Measurements from ENCODE around the gene ACOT7. TPM values are rescaled to one million over a fixed set of nuclear protein-coding genes. Genes with fewer than 3 reads are reported as not detected.

ACOT7 gene
- total RNA-seq, 1 experiment from 2014 or later = 165 TPM

- Histone ChIP-seq H3K9ac (ENCODE audit: low read length) (no peak overlapping the region), H3K27me3 (ENCODE audit: low read length) (no peaks in the 10 kb centered on the region), H3K79me2 (ENCODE audit: low read length) (peaks cover 63% of the 10 kb centered on the region), H3K36me3 (ENCODE audit: low read depth, low read length) (no peaks in the 10 kb centered on the region; the same call in 1 of the 2 replicates), H2AFZ (ENCODE audit: low read length) (no peak overlapping the region), H4K20me1 (ENCODE audit: low read length) (no peaks in the 10 kb centered on the region), H3K27ac (ENCODE audit: low read length) (no peak overlapping the region), H3K4me1 (ENCODE audit: insufficient read depth, low read length) (peaks cover under 1% of the 10 kb centered on the region; the same call in 1 of the 2 replicates), H3K9me3 (ENCODE audit: low read length) (no peaks in the 10 kb centered on the region), H3K4me3 (ENCODE audit: low read length) (no peak overlapping the region), H3K4me2 (ENCODE audit: low read length) (no peak overlapping the region), H3K9me2 (replicated peaks; ENCODE audit: low read length) (no peaks in the 10 kb centered on the region), H3F3A (ENCODE audit: low read length, unreplicated experiment) (no peaks in the 10 kb centered on the region)
- BruUV-seq (replicated peaks) = no TSS peak
- TF ChIP-seq EZH2 (IDR thresholded peaks at IDR 0.05; ENCODE audit: low read length, unreplicated experiment) = no peak
- no peak for TF ChIP-seq EZH2phosphoT487 (IDR thresholded peaks at IDR 0.05; ENCODE audit: borderline replicate concordance, low read length)
- TF ChIP-seq, protein P1, sequence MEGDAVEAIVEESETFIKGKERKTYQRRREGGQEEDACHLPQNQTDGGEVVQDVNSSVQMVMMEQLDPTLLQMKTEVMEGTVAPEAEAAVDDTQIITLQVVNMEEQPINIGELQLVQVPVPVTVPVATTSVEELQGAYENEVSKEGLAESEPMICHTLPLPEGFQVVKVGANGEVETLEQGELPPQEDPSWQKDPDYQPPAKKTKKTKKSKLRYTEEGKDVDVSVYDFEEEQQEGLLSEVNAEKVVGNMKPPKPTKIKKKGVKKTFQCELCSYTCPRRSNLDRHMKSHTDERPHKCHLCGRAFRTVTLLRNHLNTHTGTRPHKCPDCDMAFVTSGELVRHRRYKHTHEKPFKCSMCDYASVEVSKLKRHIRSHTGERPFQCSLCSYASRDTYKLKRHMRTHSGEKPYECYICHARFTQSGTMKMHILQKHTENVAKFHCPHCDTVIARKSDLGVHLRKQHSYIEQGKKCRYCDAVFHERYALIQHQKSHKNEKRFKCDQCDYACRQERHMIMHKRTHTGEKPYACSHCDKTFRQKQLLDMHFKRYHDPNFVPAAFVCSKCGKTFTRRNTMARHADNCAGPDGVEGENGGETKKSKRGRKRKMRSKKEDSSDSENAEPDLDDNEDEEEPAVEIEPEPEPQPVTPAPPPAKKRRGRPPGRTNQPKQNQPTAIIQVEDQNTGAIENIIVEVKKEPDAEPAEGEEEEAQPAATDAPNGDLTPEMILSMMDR (conservative IDR thresholded peaks at IDR 0.05; ENCODE audit: low read depth, low read length) = no peak
- ATAC-seq (no peak), DNase-seq (no peak)
- CTCF ChIA-PET = no interaction called here
- POLR2A ChIA-PET (ENCODE audit: unreplicated experiment) = no interaction called here
- intact Hi-C loops (cut with micrococcal nuclease) = no loop called here
Observed at GRCh38 chr1:6359216-6360116, 34.1 kb downstream of the ACOT7 start.

GRCh38 chr1:6358757-6359201 lies 34.8 kb downstream of the ACOT7 start:
- ChIA-PET CTCF (interaction anchor here (0.6 kb wide), 1 partner anchor 114 kb away, joined by 3 read pairs; no protein-coding TSS in a partner anchor), POLR2A (ENCODE audit: unreplicated experiment) (no interaction called here)
- Histone ChIP-seq H3K9ac (ENCODE audit: low read length) (no peak overlapping the region), H2AFZ (ENCODE audit: low read length) (no peak overlapping the region), H3K4me2 (ENCODE audit: low read length) (no peak overlapping the region), H3K79me2 (ENCODE audit: low read length) (peaks cover 70% of the 10 kb centered on the region), H3K9me2 (replicated peaks; ENCODE audit: low read length) (no peaks in the 10 kb centered on the region), H4K20me1 (ENCODE audit: low read length) (no peaks in the 10 kb centered on the region), H3K4me1 (ENCODE audit: insufficient read depth, low read length) (peaks cover 7% of the 10 kb centered on the region), H3K27me3 (ENCODE audit: low read length) (no peaks in the 10 kb centered on the region), H3K4me3 (ENCODE audit: low read length) (no peak overlapping the region), H3K27ac (ENCODE audit: low read length) (no peak overlapping the region), H3K9me3 (ENCODE audit: low read length) (no peaks in the 10 kb centered on the region), H3K36me3 (ENCODE audit: low read depth, low read length) (no peaks in the 10 kb centered on the region; the same call in 1 of the 2 replicates), H3F3A (ENCODE audit: low read length, unreplicated experiment) (no peaks in the 10 kb centered on the region)
- TF ChIP-seq, protein P1 (conservative IDR thresholded peaks at IDR 0.05; ENCODE audit: low read depth, low read length) = no peak
- TF ChIP-seq EZH2phosphoT487 (IDR thresholded peaks at IDR 0.05; ENCODE audit: borderline replicate concordance, low read length) = no peak
- BruUV-seq (replicated peaks) = no TSS peak
- DNase-seq = no peak
- no peak for ATAC-seq
- intact Hi-C loops (cut with micrococcal nuclease) = no loop called here

DNA sequence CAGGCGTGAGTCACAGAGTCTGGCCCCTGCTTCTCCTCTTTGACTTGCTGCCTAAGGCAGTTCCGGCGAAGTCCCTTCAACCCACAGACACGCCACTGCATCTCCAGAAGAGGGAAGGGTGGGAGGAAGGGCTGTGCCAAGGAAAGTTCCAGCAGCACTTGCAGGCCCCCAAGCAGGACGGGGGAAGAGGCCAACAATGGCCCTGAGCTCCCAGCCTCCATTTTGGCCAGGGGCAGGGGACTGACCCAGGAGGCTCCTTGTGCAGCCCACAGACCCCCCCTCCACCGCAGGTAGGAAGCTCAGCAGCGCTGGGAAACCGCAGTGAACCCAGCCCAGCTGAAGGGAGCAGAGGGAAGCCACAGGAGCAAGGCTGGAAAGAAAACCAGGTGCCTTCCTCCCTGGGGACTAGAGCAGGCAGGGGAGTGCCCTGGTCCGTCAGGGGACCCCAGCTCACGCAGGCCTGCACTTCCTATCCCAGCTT lies 35.4 kb downstream of the ACOT7 start:
- TF ChIP-seq EZH2phosphoT487 (IDR thresholded peaks at IDR 0.05; ENCODE audit: borderline replicate concordance, low read length) (no peak), EZH2 (IDR thresholded peaks at IDR 0.05; ENCODE audit: low read length, unreplicated experiment) (no peak)
- TF ChIP-seq, protein P1 (conservative IDR thresholded peaks at IDR 0.05; ENCODE audit: low read depth, low read length) = no peak
- ATAC-seq (no peak), DNase-seq (no peak)
- H3K9me2 ChIP-seq (replicated peaks; ENCODE audit: low read length) = no peaks in the 10 kb centered on the region
- H4K20me1 ChIP-seq (ENCODE audit: low read length) = no peaks in the 10 kb centered on the region
- H3K27ac ChIP-seq (ENCODE audit: low read length) = no peak overlapping the region
- no peaks in the 10 kb centered on the region for H3K9me3 ChIP-seq (ENCODE audit: low read length)
- no peaks in the 10 kb centered on the region for H3F3A ChIP-seq (ENCODE audit: low read length, unreplicated experiment)
- no peak overlapping the region for H3K9ac ChIP-seq (ENCODE audit: low read length)
- H2AFZ ChIP-seq (ENCODE audit: low read length) = no peak overlapping the region
- CTCF ChIA-PET = interaction anchor here (0.6 kb wide), 1 partner anchor 113 kb away, joined by 3 read pairs; no protein-coding TSS in a partner anchor
- intact Hi-C loops (cut with micrococcal nuclease) = no loop called here
- BruUV-seq (replicated peaks) = no TSS peak
- H3K27me3 ChIP-seq (ENCODE audit: low read length) = no peaks in the 10 kb centered on the region
- POLR2A ChIA-PET (ENCODE audit: unreplicated experiment) = no interaction called here
- peaks cover 13% of the 10 kb centered on the region for H3K4me1 ChIP-seq (ENCODE audit: insufficient read depth, low read length)
- H3K36me3 ChIP-seq (ENCODE audit: low read depth, low read length) = no peaks in the 10 kb centered on the region
- H3K4me2 ChIP-seq (ENCODE audit: low read length) = no peak overlapping the region
- H3K4me3 ChIP-seq (ENCODE audit: low read length) = no peak overlapping the region
- H3K79me2 ChIP-seq (ENCODE audit: low read length) = peaks cover 76% of the 10 kb centered on the region

All from PC-3 (cell line).